HCT116 (cell line): ENCODE results near the gene GALNT7. TPM values are rescaled to one million over a fixed set of nuclear protein-coding genes. Genes with fewer than 3 reads are reported as not detected.

ENCODE experiments used
- ATAC-seq: fragments of 200-7000 bp; cut with Tn5 transposase; 2 replicates; pipeline ENCODE4 v1.9.1; 2020; ENCODE audit warnings: mild to moderate bottlenecking, moderate library complexity
- BruUV-seq: library from RNA; stranded (reverse); fragments of 400-500 nt; replicated peaks from 2 replicates; lab custom pipeline; 2021; lab: Mats Ljungman, UMichigan
- CTCF ChIA-PET: fragments of 300-600 bp; sonication (Branson Sonifier 250); formaldehyde crosslinking; loops from one replicate; lab custom pipeline; 2021; ENCODE audit warnings: antibody characterized with exemption; lab: Charles Lee
- POLR2A ChIA-PET: fragments of 300-600, 350-600 bp; sonication (Branson Sonifier 250); formaldehyde crosslinking; loops from one replicate; lab custom pipeline; 2021; ENCODE audit warnings: antibody characterized with exemption; lab: Charles Lee
- RAD21 ChIA-PET, 2 experiments: fragments of 300-600 bp; sonication (Branson Sonifier 250); formaldehyde crosslinking; loops; one replicate each; lab custom pipeline; 2023; ENCODE audit warnings: low total read pairs in 2 of 2; ENCODE audit not compliant: uncharacterized antibody in 2 of 2, unreplicated experiment in 2 of 2, low non-redundant PET in 1 of 2; lab: Charles Lee
- DNase-seq: peaks from one replicate; pipeline ENCODE4 v3.0.0-alpha.2; 2010; ENCODE audit warnings: low read depth, low spot score
- H2AFZ ChIP-seq: fragments of 200-600 bp; shearing (Covaris generic), sonication (generic); 2 replicates; pipeline ENCODE4 v1.6.1; 2017; ENCODE audit warnings: low read depth, mixed run types, mixed read lengths, antibody characterized with exemption, low read length; ENCODE audit not compliant: poor library complexity, severe bottlenecking
- H3K27ac ChIP-seq: 2 replicates; pipeline ENCODE4 v1.5.1; 2012; ENCODE audit warnings: low read depth, low read length
- H3K27me3 ChIP-seq: fragments of 200-600 bp; sonication (generic); 2 replicates; pipeline ENCODE4 v1.6.1; 2016; ENCODE audit warnings: mixed run types, low read length, mixed read lengths; ENCODE audit not compliant: insufficient read depth
- H3K36me3 ChIP-seq, 2 experiments: fragments of 200-500 bp in 1 of 2; fragments of 200-600 bp in 1 of 2; sonication (Bioruptor generic) in 1 of 2; sonication (generic) in 1 of 2; 2 replicates each; pipeline versions ENCODE4 v1.5.1 to v1.6.1; 2014 to 2016; ENCODE audit warnings: low read length in 2 of 2, inconsistent platforms in 1 of 2, mixed read lengths in 1 of 2, mixed run types in 1 of 2; ENCODE audit not compliant: insufficient read depth in 2 of 2, control insufficient read depth in 1 of 2
- H3K4me1 ChIP-seq, 2 experiments: fragments of 200-600 bp in 1 of 2; sonication (generic) in 1 of 2; 2 replicates each; pipeline versions ENCODE4 v1.5.1 to v1.6.1; 2012 to 2017; ENCODE audit warnings: low read length in 2 of 2, inconsistent platforms in 1 of 2, mild to moderate bottlenecking in 1 of 2, mixed read lengths in 1 of 2, mixed run types in 1 of 2, moderate library complexity in 1 of 2; ENCODE audit not compliant: insufficient read depth in 2 of 2, control insufficient read depth in 1 of 2
- H3K4me2 ChIP-seq: fragments of 200-600 bp; sonication (generic); 2 replicates; pipeline ENCODE4 v1.6.1; 2017; ENCODE audit warnings: mixed run types, low read length, mixed read lengths
- H3K4me3 ChIP-seq, 2 experiments: fragments of 200-600 bp in 1 of 2; sonication (generic) in 1 of 2; replicated peaks in 1 of 2; 2 replicates each; pipeline ENCODE4 v1.5.1; 2011 to 2016; ENCODE audit warnings: low read length in 2 of 2, control low read depth in 1 of 2, low read depth in 1 of 2, mild to moderate bottlenecking in 1 of 2, mixed read lengths in 1 of 2, mixed run types in 1 of 2
- H3K79me2 ChIP-seq: fragments of 200-600 bp; sonication (generic); 2 replicates; pipeline ENCODE4 v1.6.1; 2017; ENCODE audit warnings: mild to moderate bottlenecking, mixed run types, low read length, moderate library complexity, mixed read lengths; ENCODE audit not compliant: insufficient read depth
- H3K9ac ChIP-seq: fragments of 200-600 bp; sonication (generic); 2 replicates; pipeline ENCODE4 v1.6.1; 2016; ENCODE audit warnings: low read length, mixed read lengths
- H3K9me2 ChIP-seq: fragments of 200-600 bp; sonication (generic), shearing (Covaris generic); 2 replicates; pipeline ENCODE4 v1.6.1; 2017; ENCODE audit warnings: mixed run types, mild to moderate bottlenecking, moderate library complexity; ENCODE audit not compliant: insufficient read depth
- H3K9me3 ChIP-seq, 2 experiments: fragments of 200-500 bp in 1 of 2; fragments of 200-600 bp in 1 of 2; sonication (Bioruptor generic) in 1 of 2; sonication (generic) in 1 of 2; 2 replicates each; pipeline ENCODE4 v1.6.1; 2014 to 2017; ENCODE audit warnings: low read length in 2 of 2, mixed read lengths in 2 of 2, inconsistent platforms in 1 of 2, low read depth in 1 of 2, mild to moderate bottlenecking in 1 of 2, mixed run types in 1 of 2, moderate library complexity in 1 of 2; ENCODE audit not compliant: control insufficient read depth in 1 of 2, insufficient read depth in 1 of 2
- H4K20me1 ChIP-seq: fragments of 200-600 bp; sonication (generic), shearing (Covaris generic); 2 replicates; pipeline ENCODE4 v1.6.1; 2017; ENCODE audit warnings: mixed run types, mild to moderate bottlenecking, moderate library complexity; ENCODE audit not compliant: insufficient read depth
- ATF3 ChIP-seq: IDR thresholded peaks from 2 replicates; pipeline ENCODE4 v1.6.1; 2012
- CEBPB ChIP-seq: IDR thresholded peaks from 2 replicates; pipeline ENCODE4 v1.6.1; 2012; ENCODE audit warnings: low read depth
- EZH2 ChIP-seq: fragments of 200-600 bp; sonication (generic); IDR thresholded peaks from 2 replicates; pipeline ENCODE4 v1.6.1; 2017; ENCODE audit warnings: antibody characterized with exemption, mixed run types
- EZH2phosphoT487 ChIP-seq: fragments of 200-600 bp; IDR thresholded peaks from 2 replicates; pipeline ENCODE4 v1.6.1; 2018; ENCODE audit warnings: antibody characterized with exemption, borderline replicate concordance
- FOSL1 ChIP-seq: IDR thresholded peaks from 2 replicates; pipeline ENCODE4 v1.6.1; 2012; ENCODE audit warnings: low read depth
- MAX ChIP-seq: IDR thresholded peaks from 2 replicates; pipeline ENCODE4 v1.6.1; 2012
- RAD21 ChIP-seq: IDR thresholded peaks from 2 replicates; pipeline ENCODE4 v1.6.1; 2012; ENCODE audit warnings: low read depth, mild to moderate bottlenecking
- SIN3A ChIP-seq: IDR thresholded peaks from 2 replicates; pipeline ENCODE4 v1.6.1; 2012; ENCODE audit warnings: low read depth
- SP1 ChIP-seq: IDR thresholded peaks from 2 replicates; pipeline ENCODE4 v1.6.1; 2012; ENCODE audit warnings: low read depth
- SRF ChIP-seq: IDR thresholded peaks from 2 replicates; pipeline ENCODE4 v1.6.1; 2012; ENCODE audit warnings: low read depth
- YY1 ChIP-seq: IDR thresholded peaks from 2 replicates; pipeline ENCODE4 v1.6.1; 2011; ENCODE audit warnings: low read length, low read depth, moderate library complexity, mild to moderate bottlenecking; ENCODE audit not compliant: insufficient replicate concordance; ENCODE audit errors: extremely low read depth
- ZFX ChIP-seq: fragments of 450-650 bp; IDR thresholded peaks from 2 replicates; pipeline ENCODE4 v1.6.1; 2017
- ZNF274 ChIP-seq: fragments of 200-500 bp; sonication (Bioruptor generic); IDR thresholded peaks from 2 replicates; pipeline ENCODE4 v1.6.1; 2014; ENCODE audit warnings: mild to moderate bottlenecking, low read depth, low read length, inconsistent platforms
- intact Hi-C: fragments of 100-400 bp; cut with micrococcal nuclease; formaldehyde crosslinking; loops from 2 replicates; pipeline ENCODE4 v1.10.0; 2022
- total RNA-seq: library from RNA; stranded (reverse); gene quantifications from one replicate; pipeline ENCODE4 v1.2.1, GENCODE V29; 2021; ENCODE audit not compliant: unreplicated experiment
- TF ChIP-seq, protein P1 (sequence below), 3 experiments: fragments of 200-600 bp in 1 of 3; sonication (generic) in 1 of 3; IDR thresholded peaks in 2 of 3; conservative IDR thresholded peaks in 1 of 3; 2 replicates each; pipeline ENCODE4 v1.5.1; 2012 to 2017; ENCODE audit warnings: low read depth in 2 of 3, low read length in 2 of 3, antibody characterized with exemption in 1 of 3, borderline replicate concordance in 1 of 3, control low read depth in 1 of 3, mild to moderate bottlenecking in 1 of 3, mixed read lengths in 1 of 3, mixed run types in 1 of 3, moderate library complexity in 1 of 3; ENCODE audit not compliant: insufficient read depth in 1 of 3

The GALNT7 gene
- total RNA-seq, 1 experiment from 2014 or later: 21.3 TPM

DNA sequence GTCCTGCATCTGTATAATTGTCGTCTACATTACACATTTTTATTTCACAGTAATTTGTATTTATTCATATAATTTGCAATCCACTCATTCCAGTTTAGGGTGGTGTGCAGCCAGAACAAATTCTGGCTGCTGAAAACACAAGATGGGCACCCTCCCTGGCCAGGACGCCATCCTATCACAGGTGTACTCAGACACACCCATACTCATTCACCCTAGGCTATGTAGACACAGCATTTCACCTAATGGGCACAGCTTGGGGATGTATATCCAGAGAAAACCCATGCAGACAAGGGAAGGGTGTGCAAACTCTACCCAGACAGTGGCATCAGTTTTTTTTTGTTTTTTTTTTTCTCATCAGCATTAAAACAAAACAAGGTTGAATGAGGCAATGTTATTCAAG, 92.4 kb downstream of the GALNT7 start (continued):
- no peak for TF ChIP-seq YY1
- no peak for TF ChIP-seq RAD21
- TF ChIP-seq FOSL1: no peak
- no peak for TF ChIP-seq ZFX
- no peak for TF ChIP-seq ATF3

DNA sequence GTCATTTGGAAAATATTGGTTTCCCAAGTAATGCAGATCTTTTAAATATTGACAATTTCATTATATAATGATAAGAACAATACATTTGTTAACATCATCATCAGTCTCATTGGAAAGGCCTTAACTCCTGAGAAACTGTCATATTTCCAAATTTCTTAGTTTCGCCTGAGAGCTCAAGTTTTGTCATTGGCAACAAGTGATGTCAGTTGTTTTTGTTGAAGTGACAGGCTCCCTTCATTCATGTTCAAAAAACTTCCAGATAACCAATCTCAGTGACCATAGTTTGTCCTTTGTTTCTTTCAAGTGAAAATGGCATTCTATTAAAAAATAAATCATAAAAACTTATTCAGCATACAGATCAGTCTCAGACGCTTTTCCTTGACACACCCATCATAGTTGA, 93.8 kb downstream of the GALNT7 start:
- POLR2A ChIA-PET: no interaction called here
- no peak for TF ChIP-seq YY1

GRCh38 chr4:173264245-173264644, 95.6 kb downstream of the GALNT7 start:
- POLR2A ChIA-PET: no interaction called here
- no peaks in the 10 kb centered on the region for H3K27me3 ChIP-seq
- intact Hi-C loops: no loop called here
- RAD21 ChIA-PET: interaction anchor here in 1 of 2 experiments (0.7 kb wide), 1 partner anchor 150 kb away, joined by 3 read pairs; no protein-coding TSS in a partner anchor
- H3K4me2 ChIP-seq: no peak overlapping the region
- no peak overlapping the region for H3K9ac ChIP-seq
- H4K20me1 ChIP-seq: peaks cover 7% of the 10 kb centered on the region; the same call in 1 of the 2 replicates
- no peak overlapping the region for H3K4me3 ChIP-seq
- H2AFZ ChIP-seq: no peak overlapping the region
- no peak for DNase-seq
- no TSS peak for BruUV-seq
- H3K9me3 ChIP-seq: no peaks in the 10 kb centered on the region
- ATAC-seq: no peak
- H3K9me2 ChIP-seq: no peaks in the 10 kb centered on the region
- H3K4me1 ChIP-seq: no peaks in the 10 kb centered on the region
- peaks cover 19% of the 10 kb centered on the region for H3K79me2 ChIP-seq
- H3K27ac ChIP-seq: no peak overlapping the region
- no peaks in the 10 kb centered on the region for H3K36me3 ChIP-seq
- CTCF ChIA-PET: no interaction called here
- TF ChIP-seq SIN3A (no peak), CEBPB (no peak), EZH2phosphoT487 (no peak), ATF3 (no peak), ZNF274 (no peak), SRF (no peak), FOSL1 (no peak), SP1 (no peak), RAD21 (no peak), YY1 (no peak), MAX (no peak), EZH2 (no peak)
- TF ChIP-seq, protein P1, sequence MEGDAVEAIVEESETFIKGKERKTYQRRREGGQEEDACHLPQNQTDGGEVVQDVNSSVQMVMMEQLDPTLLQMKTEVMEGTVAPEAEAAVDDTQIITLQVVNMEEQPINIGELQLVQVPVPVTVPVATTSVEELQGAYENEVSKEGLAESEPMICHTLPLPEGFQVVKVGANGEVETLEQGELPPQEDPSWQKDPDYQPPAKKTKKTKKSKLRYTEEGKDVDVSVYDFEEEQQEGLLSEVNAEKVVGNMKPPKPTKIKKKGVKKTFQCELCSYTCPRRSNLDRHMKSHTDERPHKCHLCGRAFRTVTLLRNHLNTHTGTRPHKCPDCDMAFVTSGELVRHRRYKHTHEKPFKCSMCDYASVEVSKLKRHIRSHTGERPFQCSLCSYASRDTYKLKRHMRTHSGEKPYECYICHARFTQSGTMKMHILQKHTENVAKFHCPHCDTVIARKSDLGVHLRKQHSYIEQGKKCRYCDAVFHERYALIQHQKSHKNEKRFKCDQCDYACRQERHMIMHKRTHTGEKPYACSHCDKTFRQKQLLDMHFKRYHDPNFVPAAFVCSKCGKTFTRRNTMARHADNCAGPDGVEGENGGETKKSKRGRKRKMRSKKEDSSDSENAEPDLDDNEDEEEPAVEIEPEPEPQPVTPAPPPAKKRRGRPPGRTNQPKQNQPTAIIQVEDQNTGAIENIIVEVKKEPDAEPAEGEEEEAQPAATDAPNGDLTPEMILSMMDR (IDR thresholded peaks at IDR 0.05 in 2 of 3, conservative IDR thresholded peaks at IDR 0.05 in 1 of 3; ENCODE audit: borderline replicate concordance in 1 of 3, insufficient read depth in 1 of 3, low read depth in 2 of 3, low read length in 2 of 3): no peak

More for the DNA sequence above, 93.8 kb downstream of the GALNT7 start:
- Histone ChIP-seq H3K9ac (no peak overlapping the region), H3K36me3 (no peaks in the 10 kb centered on the region), H3K79me2 (peaks cover 31% of the 10 kb centered on the region), H3K4me3 (no peak overlapping the region), H3K27me3 (no peaks in the 10 kb centered on the region), H2AFZ (no peak overlapping the region), H4K20me1 (peaks cover 7% of the 10 kb centered on the region; the same call in 1 of the 2 replicates), H3K4me1 (no peaks in the 10 kb centered on the region), H3K9me3 (no peaks in the 10 kb centered on the region), H3K27ac (no peak overlapping the region), H3K9me2 (no peaks in the 10 kb centered on the region), H3K4me2 (no peak overlapping the region)
- intact Hi-C loops: no loop called here
- ATAC-seq: no peak
- BruUV-seq: no TSS peak
- RAD21 ChIA-PET: no interaction called here
- no peak for DNase-seq
- CTCF ChIA-PET: interaction anchor here (1.3 to 3.4 kb wide), 3 partner anchors 39 to 249 kb away, joined by 3 to 13 read pairs (median 7); no protein-coding TSS in a partner anchor
